Measurements from ENCODE around the gene PILRB. TPM values are rescaled to one million over a fixed set of nuclear protein-coding genes. Genes with fewer than 3 reads are reported as not detected.

PILRB gene
- polyA plus RNA-seq, 1 donor from 2014 or later = 222 TPM

- Histone ChIP-seq H3K4me3 (ENCODE audit: low read length) (no peak overlapping the region), H3K79me2 (replicated peaks; ENCODE audit: insufficient read depth, low read length) (no peaks in the 10 kb centered on the region), H4K20me1 (ENCODE audit: insufficient read depth) (no peaks in the 10 kb centered on the region), H3K9me2 (ENCODE audit: insufficient read depth, low read length) (no peaks in the 10 kb centered on the region), H3K9ac (ENCODE audit: low read length) (no peak overlapping the region), H3K4me2 (ENCODE audit: low read length) (no peak overlapping the region), H3K27ac (ENCODE audit: low read length) (no peak overlapping the region), H3K27me3 (ENCODE audit: insufficient read depth, low read depth, low read length) (no peaks in the 10 kb centered on the region), H3K36me3 (ENCODE audit: insufficient read depth, low read length) (no peaks in the 10 kb centered on the region), H2AFZ (ENCODE audit: low read depth, low read length) (no peak overlapping the region), H3F3A (ENCODE audit: insufficient read depth, low read length, poor library complexity, severe bottlenecking) (no peaks in the 10 kb centered on the region), H3K9me3 (ENCODE audit: low read length) (no peaks in the 10 kb centered on the region)
- no peak for TF ChIP-seq CTCF (IDR thresholded peaks at IDR 0.05; ENCODE audit: poor library complexity, severe bottlenecking)
- no peak for TF ChIP-seq EZH2 (IDR thresholded peaks at IDR 0.05; ENCODE audit: borderline replicate concordance, insufficient read depth, low read length, poor library complexity, severe bottlenecking)
- TF ChIP-seq REST (IDR thresholded peaks at IDR 0.05; ENCODE audit: borderline replicate concordance) = no peak
- TF ChIP-seq RAD21 (conservative IDR thresholded peaks at IDR 0.05) = no peak
- TF ChIP-seq TAF1 (IDR thresholded peaks at IDR 0.05; ENCODE audit: low read depth) = no peak
- no peak for TF ChIP-seq MXI1 (conservative IDR thresholded peaks at IDR 0.05; ENCODE audit: poor library complexity, severe bottlenecking)
- TF ChIP-seq EP300 (conservative IDR thresholded peaks at IDR 0.05; ENCODE audit: poor library complexity, severe bottlenecking) = no peak
- TF ChIP-seq POLR2AphosphoS5 (IDR thresholded peaks at IDR 0.05) = no peak
- no peak for TF ChIP-seq SMC3 (conservative IDR thresholded peaks at IDR 0.05; ENCODE audit: poor library complexity)
Measured at GRCh38 chr7:100353685-100354330, 4.1 kb upstream of the PILRB start.

- Histone ChIP-seq H3K27me3 (ENCODE audit: insufficient read depth, low read depth, low read length) (no peaks in the 10 kb centered on the region), H3K9me3 (ENCODE audit: low read length) (no peaks in the 10 kb centered on the region), H3K9me2 (ENCODE audit: insufficient read depth, low read length) (no peaks in the 10 kb centered on the region), H2AFZ (ENCODE audit: low read depth, low read length) (no peak overlapping the region), H4K20me1 (ENCODE audit: insufficient read depth) (no peaks in the 10 kb centered on the region), H3K4me2 (ENCODE audit: low read length) (no peak overlapping the region), H3K9ac (ENCODE audit: low read length) (no peak overlapping the region), H3K27ac (ENCODE audit: low read length) (no peak overlapping the region), H3K36me3 (ENCODE audit: insufficient read depth, low read length) (no peaks in the 10 kb centered on the region), H3K79me2 (replicated peaks; ENCODE audit: insufficient read depth, low read length) (no peaks in the 10 kb centered on the region), H3K4me3 (ENCODE audit: low read length) (no peak overlapping the region), H3F3A (ENCODE audit: insufficient read depth, low read length, poor library complexity, severe bottlenecking) (no peaks in the 10 kb centered on the region)
- no peak for TF ChIP-seq REST (IDR thresholded peaks at IDR 0.05; ENCODE audit: borderline replicate concordance)
- no peak for TF ChIP-seq MXI1 (conservative IDR thresholded peaks at IDR 0.05; ENCODE audit: poor library complexity, severe bottlenecking)
- no peak for TF ChIP-seq TAF1 (IDR thresholded peaks at IDR 0.05; ENCODE audit: low read depth)
- TF ChIP-seq SMC3 (conservative IDR thresholded peaks at IDR 0.05; ENCODE audit: poor library complexity) = no peak
- no peak for TF ChIP-seq CTCF (IDR thresholded peaks at IDR 0.05; ENCODE audit: poor library complexity, severe bottlenecking)
- TF ChIP-seq RAD21 (conservative IDR thresholded peaks at IDR 0.05) = no peak
- TF ChIP-seq EZH2 (IDR thresholded peaks at IDR 0.05; ENCODE audit: borderline replicate concordance, insufficient read depth, low read length, poor library complexity, severe bottlenecking) = no peak
- TF ChIP-seq EP300 (conservative IDR thresholded peaks at IDR 0.05; ENCODE audit: poor library complexity, severe bottlenecking) = no peak
Measured at GRCh38 chr7:100356416-100357068, 1.4 kb upstream of the PILRB start.

All from neural cell (in vitro differentiated cells).